GM19193 (cell line): ENCODE measurements around the gene AMPH.

ENCODE experiments used
- POLR2A ChIP-seq: IDR thresholded peaks from 4 replicates; pipeline ENCODE4 v1.6.1; 2011; ENCODE audit not compliant: insufficient read depth, insufficient read length; ENCODE audit errors: extremely low read depth

AMPH gene

GRCh38 chr7:38580485-38580884 is 50.7 kb downstream of the AMPH start:
- no peak for TF ChIP-seq POLR2A

- no peak for TF ChIP-seq POLR2A
Measured at GRCh38 chr7:38574086-38574485, 57.1 kb downstream of the AMPH start.

- TF ChIP-seq POLR2A: no peak
Measured at GRCh38 chr7:38568497-38568896, 62.7 kb downstream of the AMPH start.

- TF ChIP-seq POLR2A: no peak
Measured at GRCh38 chr7:38565289-38565688, 65.9 kb downstream of the AMPH start.

GRCh38 chr7:38563741-38564140 is 67.4 kb downstream of the AMPH start:
- TF ChIP-seq POLR2A: no peak

GRCh38 chr7:38561166-38561565 is 70.0 kb downstream of the AMPH start:
- TF ChIP-seq POLR2A: no peak

- TF ChIP-seq POLR2A: no peak
Measured at GRCh38 chr7:38558761-38559345, 72.3 kb downstream of the AMPH start.

- TF ChIP-seq POLR2A: no peak
Measured at GRCh38 chr7:38554586-38554985, 76.6 kb downstream of the AMPH start.

- no peak for TF ChIP-seq POLR2A
Measured at GRCh38 chr7:38550836-38551235, 80.3 kb downstream of the AMPH start.

- no peak for TF ChIP-seq POLR2A
Measured at GRCh38 chr7:38548605-38549004, 82.6 kb downstream of the AMPH start.

- TF ChIP-seq POLR2A: no peak
Measured at GRCh38 chr7:38546763-38547162, 84.4 kb downstream of the AMPH start.

- TF ChIP-seq POLR2A: no peak
Measured at GRCh38 chr7:38545977-38546376, 85.2 kb downstream of the AMPH start.

GRCh38 chr7:38542156-38542555 is 89.0 kb downstream of the AMPH start:
- no peak for TF ChIP-seq POLR2A

GRCh38 chr7:38541440-38541839 is 89.7 kb downstream of the AMPH start:
- TF ChIP-seq POLR2A: no peak

- TF ChIP-seq POLR2A: no peak
Measured at GRCh38 chr7:38539477-38540081, 91.6 kb downstream of the AMPH start.

GRCh38 chr7:38535073-38535472 is 96.1 kb downstream of the AMPH start:
- TF ChIP-seq POLR2A: no peak

GRCh38 chr7:38525857-38526256 is 105.3 kb downstream of the AMPH start:
- TF ChIP-seq POLR2A: no peak

- no peak for TF ChIP-seq POLR2A
Measured at GRCh38 chr7:38524786-38525185, 106.4 kb downstream of the AMPH start.

GRCh38 chr7:38520741-38521140 is 110.4 kb downstream of the AMPH start:
- TF ChIP-seq POLR2A: no peak
